Fibroblast of lung (primary cell): ENCODE measurements around the gene TSC22D1.

Experiments
- EZH2 ChIP-seq: IDR thresholded peaks from 2 replicates; pipeline ENCODE4 v1.5.1; 2012; ENCODE audit warnings: low read length, control low read depth, mild to moderate bottlenecking; ENCODE audit errors: missing control alignments
- TF ChIP-seq, protein P1 (sequence below), 2 donors: IDR thresholded peaks in 1 of 2; conservative IDR thresholded peaks in 1 of 2; 1 replicate in 1 of 2; 2 replicates in 1 of 2; pipeline ENCODE4 v1.5.1; 2011 to 2012; ENCODE audit warnings: low read length in 2 of 2, control low read depth in 1 of 2, inconsistent platforms in 1 of 2, low read depth in 1 of 2, mild to moderate bottlenecking in 1 of 2

DNA sequence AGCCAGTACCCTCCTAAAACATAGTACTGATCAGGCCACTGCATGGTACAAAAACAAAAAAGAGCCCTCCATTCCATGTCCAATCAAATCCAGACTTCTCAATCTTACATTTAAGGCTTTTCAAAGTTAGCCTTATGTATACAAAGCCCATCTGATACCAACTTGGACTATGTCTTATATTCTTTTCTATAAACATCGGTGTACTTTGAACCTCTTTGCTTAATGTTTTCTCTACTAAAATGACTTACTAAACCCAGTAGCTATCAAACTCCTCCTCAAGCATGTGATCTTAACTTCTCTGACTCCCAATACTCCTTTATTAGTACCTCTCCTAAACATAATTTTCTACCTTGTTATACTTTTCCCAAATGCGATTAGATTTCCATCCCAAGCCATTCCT, 14.8 kb downstream of the TSC22D1 start:
- TF ChIP-seq, protein P1, sequence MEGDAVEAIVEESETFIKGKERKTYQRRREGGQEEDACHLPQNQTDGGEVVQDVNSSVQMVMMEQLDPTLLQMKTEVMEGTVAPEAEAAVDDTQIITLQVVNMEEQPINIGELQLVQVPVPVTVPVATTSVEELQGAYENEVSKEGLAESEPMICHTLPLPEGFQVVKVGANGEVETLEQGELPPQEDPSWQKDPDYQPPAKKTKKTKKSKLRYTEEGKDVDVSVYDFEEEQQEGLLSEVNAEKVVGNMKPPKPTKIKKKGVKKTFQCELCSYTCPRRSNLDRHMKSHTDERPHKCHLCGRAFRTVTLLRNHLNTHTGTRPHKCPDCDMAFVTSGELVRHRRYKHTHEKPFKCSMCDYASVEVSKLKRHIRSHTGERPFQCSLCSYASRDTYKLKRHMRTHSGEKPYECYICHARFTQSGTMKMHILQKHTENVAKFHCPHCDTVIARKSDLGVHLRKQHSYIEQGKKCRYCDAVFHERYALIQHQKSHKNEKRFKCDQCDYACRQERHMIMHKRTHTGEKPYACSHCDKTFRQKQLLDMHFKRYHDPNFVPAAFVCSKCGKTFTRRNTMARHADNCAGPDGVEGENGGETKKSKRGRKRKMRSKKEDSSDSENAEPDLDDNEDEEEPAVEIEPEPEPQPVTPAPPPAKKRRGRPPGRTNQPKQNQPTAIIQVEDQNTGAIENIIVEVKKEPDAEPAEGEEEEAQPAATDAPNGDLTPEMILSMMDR (conservative IDR thresholded peaks at IDR 0.05 in 1 of 2, IDR thresholded peaks at IDR 0.05 in 1 of 2; ENCODE audit: low read depth in 1 of 2, low read length in 2 of 2), result no peak
- no peak for TF ChIP-seq EZH2
